Nephron progenitor cell (in vitro differentiated cells): ENCODE data around the gene CSK.

Experiments
- DNase-seq: peaks from one replicate; pipeline ENCODE4 v3.0.0; 2021
- H3K27ac Mint-ChIP-seq: 2 replicates; pipeline ENCODE4 v1.8.0; 2021; ENCODE audit warnings: mild to moderate bottlenecking, moderate library complexity, mixed read lengths
- H3K27me3 Mint-ChIP-seq: 2 replicates; pipeline ENCODE4 v1.8.0; 2021; ENCODE audit warnings: mild to moderate bottlenecking, low read depth, mixed read lengths; ENCODE audit not compliant: poor library complexity
- H3K36me3 Mint-ChIP-seq: 2 replicates; pipeline ENCODE4 v1.8.0; 2021; ENCODE audit warnings: low read depth, mixed read lengths
- H3K4me1 Mint-ChIP-seq: 2 replicates; pipeline ENCODE4 v1.8.0; 2021; ENCODE audit warnings: mixed read lengths
- H3K4me3 Mint-ChIP-seq: 2 replicates; pipeline ENCODE4 v1.8.0; 2021; ENCODE audit warnings: mild to moderate bottlenecking, moderate library complexity, mixed read lengths
- H3K9me3 Mint-ChIP-seq: 2 replicates; pipeline ENCODE4 v1.8.0; 2021; ENCODE audit warnings: mild to moderate bottlenecking, moderate library complexity, mixed read lengths
- CTCF ChIP-seq: fragments of 200-600 bp; sonication (generic); IDR thresholded peaks from 2 replicates; pipeline ENCODE4 v1.5.0; 2021; ENCODE audit warnings: antibody characterized with exemption

The CSK gene

GRCh38 chr15:74820056-74820455, 38.2 kb downstream of the CSK start:
- Mint-ChIP-seq H3K4me1 (peaks cover 20% of the 10 kb centered on the region), H3K27me3 (peaks cover 63% of the 10 kb centered on the region), H3K27ac (no peak overlapping the region), H3K4me3 (no peak overlapping the region), H3K9me3 (no peaks in the 10 kb centered on the region), H3K36me3 (no peaks in the 10 kb centered on the region)
- no peak for TF ChIP-seq CTCF
- no peak for DNase-seq

GRCh38 chr15:74821091-74821789, 39.4 kb downstream of the CSK start:
- H3K27me3 Mint-ChIP-seq, result peaks cover 67% of the 10 kb centered on the region
- no peak overlapping the region for H3K4me3 Mint-ChIP-seq
- DNase-seq, result no peak
- no peak overlapping the region for H3K27ac Mint-ChIP-seq
- peaks cover 20% of the 10 kb centered on the region for H3K4me1 Mint-ChIP-seq
- no peaks in the 10 kb centered on the region for H3K36me3 Mint-ChIP-seq
- TF ChIP-seq CTCF, result no peak
- H3K9me3 Mint-ChIP-seq, result no peaks in the 10 kb centered on the region

DNA sequence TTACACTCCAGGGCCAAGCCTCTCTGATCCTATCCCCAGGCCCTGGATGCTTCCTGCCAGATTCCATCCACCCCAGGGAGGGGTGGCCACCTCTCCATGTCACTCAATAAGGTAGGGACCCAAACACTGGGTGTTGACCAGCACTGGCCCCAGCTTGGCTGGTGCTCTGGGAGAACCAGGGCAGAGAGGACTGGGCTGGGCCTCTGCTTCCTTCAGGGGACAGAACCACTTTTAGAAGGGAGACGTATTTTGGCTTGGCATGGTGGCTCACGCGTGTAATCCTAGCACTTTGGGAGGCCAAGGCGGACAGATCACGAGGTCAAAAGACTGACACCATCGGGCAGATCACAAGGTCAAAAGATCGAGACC, 39.9 kb downstream of the CSK start:
- Mint-ChIP-seq H3K9me3 (no peaks in the 10 kb centered on the region), H3K4me3 (no peak overlapping the region), H3K27me3 (peaks cover 71% of the 10 kb centered on the region), H3K4me1 (peaks cover 20% of the 10 kb centered on the region), H3K27ac (no peak overlapping the region), H3K36me3 (no peaks in the 10 kb centered on the region)
- DNase-seq, result no peak
- TF ChIP-seq CTCF, result no peak

- TF ChIP-seq CTCF, result no peak
- Mint-ChIP-seq H3K27ac (no peak overlapping the region), H3K9me3 (no peaks in the 10 kb centered on the region), H3K27me3 (peaks cover 75% of the 10 kb centered on the region), H3K4me3 (no peak overlapping the region), H3K36me3 (no peaks in the 10 kb centered on the region), H3K4me1 (peaks cover 15% of the 10 kb centered on the region)
- no peak for DNase-seq
These were observed 40.4 kb downstream of the CSK start for GRCh38 chr15:74822233-74822632.

DNA sequence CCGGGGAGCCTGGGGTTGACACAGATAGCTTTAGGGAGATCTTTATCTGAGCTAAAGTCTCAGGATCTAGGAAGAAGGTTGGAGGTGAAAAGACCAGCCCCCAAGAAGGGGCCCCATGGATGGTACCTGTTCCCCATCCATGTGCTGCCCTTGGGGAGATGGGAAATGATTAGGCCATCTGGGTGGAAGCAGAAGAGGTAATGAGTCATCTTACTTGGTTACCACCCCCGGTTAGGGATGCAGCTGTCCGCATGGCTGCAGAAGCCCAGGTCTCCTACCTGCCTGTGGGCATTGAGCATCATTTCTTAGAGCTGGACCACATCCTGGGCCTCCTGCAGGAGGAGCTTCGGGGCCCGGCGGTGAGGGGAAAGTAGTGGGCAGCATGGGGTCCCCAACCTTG, 41.4 kb downstream of the CSK start:
- Mint-ChIP-seq H3K4me3 (no peak overlapping the region), H3K9me3 (no peaks in the 10 kb centered on the region), H3K27me3 (peaks cover 85% of the 10 kb centered on the region), H3K36me3 (no peaks in the 10 kb centered on the region), H3K4me1 (peaks cover 12% of the 10 kb centered on the region), H3K27ac (no peak overlapping the region)
- no peak for TF ChIP-seq CTCF
- no peak for DNase-seq

GRCh38 chr15:74824976-74825375, 43.1 kb downstream of the CSK start:
- Mint-ChIP-seq H3K9me3 (no peaks in the 10 kb centered on the region), H3K27ac (no peak overlapping the region), H3K4me3 (no peak overlapping the region), H3K27me3 (peaks cover 89% of the 10 kb centered on the region), H3K4me1 (peaks cover 7% of the 10 kb centered on the region), H3K36me3 (no peaks in the 10 kb centered on the region)
- TF ChIP-seq CTCF, result no peak
- no peak for DNase-seq
